GM21717 (cell line): ENCODE data around the gene SH3D21.

Source experiments
- ATAC-seq: cut with Tn5 transposase; IDR thresholded peaks from one replicate; pipeline ENCODE4 v1.9.1; 2021; ENCODE audit warnings: mild to moderate bottlenecking, moderate library complexity; ENCODE audit not compliant: unreplicated experiment

Gene SH3D21

GRCh38 chr1:36328713-36329112 lies 22.5 kb downstream of the SH3D21 start:
- ATAC-seq = no peak

GRCh38 chr1:36329817-36330216 lies 23.6 kb downstream of the SH3D21 start:
- no peak for ATAC-seq

- no peak for ATAC-seq
Observed at GRCh38 chr1:36330940-36331339, 24.8 kb downstream of the SH3D21 start.

GRCh38 chr1:36337830-36338229 lies 31.7 kb downstream of the SH3D21 start:
- no peak for ATAC-seq

- no peak for ATAC-seq
Observed at GRCh38 chr1:36339215-36339614, 33.0 kb downstream of the SH3D21 start.

- no peak for ATAC-seq
Observed at GRCh38 chr1:36339615-36340014, 33.4 kb downstream of the SH3D21 start.

GRCh38 chr1:36341626-36342320 lies 35.6 kb downstream of the SH3D21 start:
- ATAC-seq = no peak

- no peak for ATAC-seq
Observed at GRCh38 chr1:36342426-36343185, 36.4 kb downstream of the SH3D21 start.

GRCh38 chr1:36343651-36344394 lies 37.7 kb downstream of the SH3D21 start:
- ATAC-seq = no peak

GRCh38 chr1:36344395-36344680 lies 38.2 kb downstream of the SH3D21 start:
- ATAC-seq = no peak

- ATAC-seq = no peak
Observed at GRCh38 chr1:36345353-36345752, 39.2 kb downstream of the SH3D21 start.

- no peak for ATAC-seq
Observed at GRCh38 chr1:36346741-36347370, 40.7 kb downstream of the SH3D21 start.

- ATAC-seq = peak; percentile 70
Observed at GRCh38 chr1:36349241-36349671, 43.1 kb downstream of the SH3D21 start.

- ATAC-seq = no peak
Observed at GRCh38 chr1:36349839-36350238, 43.7 kb downstream of the SH3D21 start.

GRCh38 chr1:36350659-36351226 lies 44.6 kb downstream of the SH3D21 start:
- ATAC-seq = no peak

GRCh38 chr1:36351227-36351977 lies 45.2 kb downstream of the SH3D21 start:
- no peak for ATAC-seq

GRCh38 chr1:36352125-36352909 lies 46.1 kb downstream of the SH3D21 start:
- ATAC-seq = no peak

- ATAC-seq = no peak
Observed at GRCh38 chr1:36352910-36353878, 47.0 kb downstream of the SH3D21 start.
